ENCODE results near the gene SMPD4. TPM values are rescaled to one million over a fixed set of nuclear protein-coding genes. Genes with fewer than 3 reads are reported as not detected.

SMPD4 gene
- total and polyA plus RNA-seq, 2 of the 13 experiments (the other 11 are each of a cell fraction or from before 2014, with no cell fraction given), result 63.2 to 70.5 TPM

DNA sequence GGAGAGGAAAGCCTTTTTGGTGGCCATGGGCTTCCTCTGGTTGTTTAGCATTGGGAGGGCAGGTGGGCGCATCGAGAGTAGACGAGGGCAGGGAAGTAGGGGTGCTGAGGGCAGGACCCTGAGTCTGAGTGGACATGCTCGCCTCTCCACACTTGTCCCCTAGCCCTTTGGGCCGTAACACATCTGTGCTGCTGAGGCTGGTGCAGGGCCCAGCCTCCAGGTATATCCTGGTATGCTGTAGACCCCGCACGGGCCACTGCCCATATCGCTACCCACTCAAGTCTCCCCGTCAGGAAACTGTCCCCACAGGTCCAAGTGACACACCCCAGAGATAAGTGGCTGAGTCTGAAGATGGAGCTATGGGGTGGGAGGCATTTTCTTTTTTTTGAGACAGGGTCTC lies 22.8 kb downstream of the SMPD4 start:
- ATAC-seq (no peak), FAIRE-seq (no peak), DNase-seq (ENCODE audit: low spot score) (no peak)
- Histone ChIP-seq H3K4me3 (replicated peaks in 1 of 3; ENCODE audit: insufficient read depth in 1 of 3, low read depth in 2 of 3, low read length in 3 of 3) (no peak overlapping the region), H3K36me3 (replicated peaks in 1 of 2; ENCODE audit: control insufficient read depth in 1 of 2, insufficient read depth in 2 of 2, low read length in 2 of 2) (peaks cover 14 to 44% of the 10 kb centered on the region in 2 experiments; a peak in 4 of 5 replicates), H3K27me3 (ENCODE audit: control insufficient read depth in 1 of 2, insufficient read depth in 2 of 2, low read length in 2 of 2) (no peaks in the 10 kb centered on the region), H4K20me1 (ENCODE audit: insufficient read depth, low read length) (no peaks in the 10 kb centered on the region), H3K4me1 (ENCODE audit: insufficient read depth, low read length) (no peaks in the 10 kb centered on the region), H3K79me2 (ENCODE audit: insufficient read depth, low read length) (no peaks in the 10 kb centered on the region), H3K27ac (ENCODE audit: extremely low read length, insufficient read depth, low read length) (no peak overlapping the region), H3K9me3 (ENCODE audit: low read length) (no peaks in the 10 kb centered on the region), H2AFZ (ENCODE audit: low read length) (no peak overlapping the region), H3K9ac (ENCODE audit: insufficient read depth, low read depth, low read length) (no peak overlapping the region), H3K4me2 (ENCODE audit: low read depth, low read length) (no peak overlapping the region)
- BruUV-seq (replicated peaks), result no TSS peak
- in situ Hi-C loops (cut with HindIII; ENCODE audit: extremely low pct_ligation_motif_present, low pct_unique_long_range_greater_than_20kb), result loop anchor here (10.0 kb wide), 1 partner anchor 176 kb away; no protein-coding TSS in a partner anchor
- intact Hi-C loops (cut with micrococcal nuclease; ENCODE audit: unreplicated experiment), result loop anchor here (5.0 kb wide), 1 partner anchor 221 kb away; no protein-coding TSS in a partner anchor
- ChIA-PET POLR2A (no interaction called here), CTCF (ENCODE audit: low intra/inter-chr PET ratio, low total read pairs) (no interaction called here)
- WGBS (ENCODE audit: low lambda C conversion rate), result 92% methylated on average over 9 of the region's 9 CpGs
- TF ChIP-seq MXI1 (IDR thresholded peaks at IDR 0.05; ENCODE audit: borderline replicate concordance, low read depth, low read length) (no peak), ZNF766 (CRISPR knock-in tag; IDR thresholded peaks at IDR 0.05; ENCODE audit: borderline replicate concordance) (no peak), RBM22 (optimal IDR thresholded peaks at IDR 0.05; ENCODE audit: low read length) (no peak), SMYD3 (CRISPR knock-in tag; IDR thresholded peaks at IDR 0.05) (no peak), PRDM10 (CRISPR knock-in tag; IDR thresholded peaks at IDR 0.05; ENCODE audit: low read depth) (no peak), ZFP1 (CRISPR knock-in tag; IDR thresholded peaks at IDR 0.05) (no peak), ZNF12 (CRISPR knock-in tag; IDR thresholded peaks at IDR 0.05) (no peak), ZNF543 (CRISPR knock-in tag; IDR thresholded peaks at IDR 0.05) (no peak), ZNF746 (CRISPR knock-in tag; IDR thresholded peaks at IDR 0.05) (no peak), SP140L (CRISPR knock-in tag; IDR thresholded peaks at IDR 0.05; ENCODE audit: borderline replicate concordance) (no peak), ZNF142 (CRISPR knock-in tag; IDR thresholded peaks at IDR 0.05) (no peak), SP1 (IDR thresholded peaks at IDR 0.05) (no peak), SP1 (CRISPR knock-in tag; IDR thresholded peaks at IDR 0.05) (no peak)
- TF ChIP-seq, protein P1, sequence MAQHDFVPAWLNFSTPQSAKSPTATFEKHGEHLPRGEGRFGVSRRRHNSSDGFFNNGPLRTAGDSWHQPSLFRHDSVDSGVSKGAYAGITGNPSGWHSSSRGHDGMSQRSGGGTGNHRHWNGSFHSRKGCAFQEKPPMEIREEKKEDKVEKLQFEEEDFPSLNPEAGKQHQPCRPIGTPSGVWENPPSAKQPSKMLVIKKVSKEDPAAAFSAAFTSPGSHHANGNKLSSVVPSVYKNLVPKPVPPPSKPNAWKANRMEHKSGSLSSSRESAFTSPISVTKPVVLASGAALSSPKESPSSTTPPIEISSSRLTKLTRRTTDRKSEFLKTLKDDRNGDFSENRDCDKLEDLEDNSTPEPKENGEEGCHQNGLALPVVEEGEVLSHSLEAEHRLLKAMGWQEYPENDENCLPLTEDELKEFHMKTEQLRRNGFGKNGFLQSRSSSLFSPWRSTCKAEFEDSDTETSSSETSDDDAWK (CRISPR knock-in tag; IDR thresholded peaks at IDR 0.05), result no peak

Data from HepG2 (cell line).